Suppressor macrophage treated with lipopolysaccharide for 1 hour (primary cell): Measurements from ENCODE around the gene LGALS8.

Experiments
- DNase-seq, 3 donors: peaks; one replicate each; pipeline ENCODE4 v3.0.0-alpha.2; 2020 to 2022

The LGALS8 gene

DNA sequence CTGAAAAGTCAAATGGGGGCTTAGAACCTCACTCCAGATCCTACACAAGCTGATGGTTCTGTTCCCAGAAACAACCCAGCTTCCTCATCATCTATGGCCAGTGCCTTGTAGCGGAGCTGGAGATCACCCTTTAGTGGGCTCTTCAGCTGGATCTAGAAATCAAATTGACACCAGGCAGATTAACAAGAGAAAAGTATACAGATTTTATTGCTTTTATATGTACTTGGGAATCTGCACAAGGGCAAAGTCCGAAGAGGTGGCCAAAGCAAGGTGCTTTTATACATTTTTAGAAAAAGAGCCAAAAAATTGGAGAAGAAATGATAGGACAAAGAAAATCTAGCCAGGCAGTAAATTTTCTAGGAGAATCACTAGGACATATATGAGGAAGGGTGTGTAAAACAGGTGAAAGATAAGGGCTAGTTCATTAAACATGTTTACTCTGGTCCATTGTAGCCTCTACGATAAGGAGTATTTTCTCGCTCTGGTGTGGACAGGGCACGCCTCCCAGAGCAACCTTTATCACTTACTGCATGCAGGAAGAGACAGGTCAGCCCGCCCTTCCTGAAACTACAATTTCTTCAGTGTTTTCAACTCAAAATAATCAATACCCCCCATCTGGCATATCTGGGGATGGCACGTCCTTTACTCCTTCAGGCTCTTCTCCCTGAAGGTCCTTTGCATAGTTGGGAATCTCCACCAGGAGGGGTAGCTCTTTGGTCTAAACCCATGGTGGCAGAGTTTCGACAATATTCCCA, 14.0 kb upstream of the LGALS8 start:
- DNase-seq = no peak

DNA sequence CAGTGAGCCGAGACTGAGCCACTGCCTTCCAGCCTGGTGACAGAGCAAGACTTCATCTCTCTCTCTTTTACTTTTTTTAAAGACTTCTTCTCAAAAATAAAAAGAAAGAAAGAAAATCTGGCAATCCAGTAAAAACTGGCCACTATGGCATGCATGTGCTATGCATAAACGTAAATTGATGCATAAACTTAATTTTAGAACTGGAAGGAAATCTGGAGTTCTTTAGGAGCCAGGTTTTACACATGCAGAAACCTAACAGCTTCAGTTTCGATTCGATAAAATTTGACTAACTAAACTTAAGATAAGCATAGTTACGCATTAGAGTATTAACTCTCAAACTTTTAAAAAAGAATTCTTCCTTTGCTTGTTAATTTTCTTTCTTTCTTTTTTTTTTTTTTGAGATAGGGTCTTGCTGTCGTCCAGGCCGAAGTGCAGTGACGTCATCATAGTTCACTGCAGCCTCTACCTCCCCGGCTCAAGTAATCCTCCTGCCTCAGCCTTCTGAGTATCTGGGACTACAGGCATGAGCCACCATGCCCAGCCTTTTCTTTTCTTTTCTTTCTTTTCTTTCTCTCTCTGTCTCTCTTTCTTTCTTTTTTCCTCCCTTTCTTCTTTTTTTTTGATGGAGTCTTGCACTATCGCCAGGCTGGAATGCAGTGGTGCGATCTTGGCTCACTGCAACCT, 11.9 kb upstream of the LGALS8 start:
- DNase-seq = no peak

DNA sequence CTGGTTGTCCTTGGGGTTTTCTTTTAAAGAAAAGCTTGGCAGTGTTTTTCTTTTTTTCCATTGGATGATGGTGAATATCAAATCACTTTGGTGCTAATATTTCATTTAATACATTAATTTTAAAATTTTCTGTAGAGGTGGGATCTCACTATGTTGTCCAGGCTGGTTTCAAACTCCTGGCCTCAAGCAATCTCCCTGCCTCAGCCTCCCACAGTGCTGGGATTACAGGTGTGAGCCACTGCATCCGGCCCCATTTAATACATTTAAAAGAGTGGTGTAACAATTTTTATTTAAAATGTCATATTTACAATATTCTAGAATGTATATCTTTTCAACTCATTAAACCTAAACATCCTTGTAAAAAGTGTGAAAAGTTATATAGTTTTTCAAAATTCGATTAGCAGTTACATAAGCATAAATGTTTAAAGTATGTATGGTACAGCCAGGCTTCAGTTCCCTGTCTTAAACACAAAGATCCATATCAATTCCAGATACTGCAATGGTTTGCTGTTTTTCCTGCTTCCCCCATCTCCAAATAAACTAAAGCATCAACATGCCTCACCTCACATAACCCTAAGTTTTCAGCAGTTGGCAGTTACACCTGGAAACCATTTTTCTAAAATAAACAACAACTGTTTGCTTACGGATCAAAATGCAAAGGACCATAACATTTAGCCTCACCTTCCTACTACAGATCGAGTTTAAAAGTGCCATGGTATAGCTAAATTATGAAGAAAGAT, 8.9 kb upstream of the LGALS8 start:
- no peak for DNase-seq

DNA sequence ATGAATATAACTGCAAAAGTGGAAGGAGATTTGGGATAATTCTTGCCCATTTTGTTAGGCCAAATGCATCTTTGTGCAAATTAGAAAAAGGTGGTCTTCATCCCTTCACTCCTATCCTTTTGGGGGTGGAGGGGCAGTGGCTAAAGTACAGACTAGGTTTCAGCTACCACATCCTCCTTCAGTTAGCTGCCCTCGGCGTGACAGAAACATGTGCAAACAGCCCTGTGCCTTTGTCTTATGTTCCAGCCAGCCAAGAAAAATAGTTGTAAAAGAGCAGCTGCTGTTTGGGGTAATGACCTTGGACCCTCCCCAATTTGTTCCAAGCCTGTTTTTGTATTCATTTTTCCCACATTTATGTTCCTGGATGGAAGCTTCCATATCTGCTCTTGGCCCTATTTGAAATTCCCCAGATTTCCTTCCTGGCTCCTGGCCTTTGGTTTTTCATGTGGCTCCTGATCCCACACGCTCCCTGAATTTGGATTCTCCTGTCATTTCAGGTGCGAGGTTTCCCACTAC, 8.3 kb upstream of the LGALS8 start:
- no peak for DNase-seq

DNA sequence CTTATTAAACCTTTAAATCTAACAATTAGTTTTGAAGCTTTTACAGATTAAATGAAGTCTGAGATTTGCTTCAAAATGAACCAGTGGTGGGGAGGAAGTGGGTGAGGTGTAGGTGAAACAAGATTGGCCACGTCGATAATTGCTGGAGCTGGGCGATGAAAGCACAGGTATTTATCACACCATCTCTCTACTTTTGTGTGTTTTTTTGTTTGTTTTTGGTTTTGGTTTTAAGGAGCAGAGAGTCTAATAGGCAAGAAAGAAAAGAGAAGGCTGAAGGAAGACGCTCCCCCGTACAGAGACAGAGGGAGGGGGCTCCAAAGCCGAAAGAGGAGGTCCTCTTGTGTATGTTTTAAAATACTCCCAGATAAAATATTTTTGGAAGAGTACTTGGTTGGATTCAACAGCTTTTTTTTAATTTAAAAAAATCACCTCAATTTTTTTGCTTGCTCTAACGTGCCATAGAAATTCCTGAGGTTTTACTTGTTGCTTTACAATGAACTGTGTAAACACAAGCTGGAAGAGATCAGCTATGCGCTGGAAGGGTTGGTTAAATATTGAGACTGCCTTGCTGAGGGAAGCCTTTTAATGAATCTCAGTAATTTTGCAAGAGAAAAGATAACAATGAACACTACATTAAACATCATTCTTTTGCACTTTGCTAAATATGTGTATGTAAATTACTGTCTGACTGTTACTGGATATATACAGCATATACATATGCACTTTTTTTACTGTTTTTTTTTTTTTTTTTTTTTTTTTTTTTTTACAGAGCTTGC, 6.7 kb upstream of the LGALS8 start:
- DNase-seq = no peak

DNA sequence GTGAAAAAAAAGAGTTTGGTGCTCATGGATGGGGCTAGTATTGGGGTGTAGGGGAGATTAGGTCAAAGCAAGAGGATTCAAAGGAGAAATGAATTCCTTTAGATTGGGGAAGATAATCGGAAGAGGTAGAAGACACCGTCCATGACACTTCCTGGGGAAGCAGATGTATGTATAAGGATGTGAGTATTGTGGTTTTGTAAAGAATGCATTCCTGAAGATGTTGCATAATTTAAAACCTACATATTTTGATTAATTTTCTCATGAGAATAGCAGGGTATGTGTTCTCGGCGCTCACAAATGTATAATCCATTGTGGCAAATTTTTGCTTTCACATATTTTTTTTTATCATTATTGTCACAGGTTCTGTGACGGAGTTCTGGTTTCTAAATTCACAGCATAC, 5.5 kb upstream of the LGALS8 start:
- no peak for DNase-seq

DNA sequence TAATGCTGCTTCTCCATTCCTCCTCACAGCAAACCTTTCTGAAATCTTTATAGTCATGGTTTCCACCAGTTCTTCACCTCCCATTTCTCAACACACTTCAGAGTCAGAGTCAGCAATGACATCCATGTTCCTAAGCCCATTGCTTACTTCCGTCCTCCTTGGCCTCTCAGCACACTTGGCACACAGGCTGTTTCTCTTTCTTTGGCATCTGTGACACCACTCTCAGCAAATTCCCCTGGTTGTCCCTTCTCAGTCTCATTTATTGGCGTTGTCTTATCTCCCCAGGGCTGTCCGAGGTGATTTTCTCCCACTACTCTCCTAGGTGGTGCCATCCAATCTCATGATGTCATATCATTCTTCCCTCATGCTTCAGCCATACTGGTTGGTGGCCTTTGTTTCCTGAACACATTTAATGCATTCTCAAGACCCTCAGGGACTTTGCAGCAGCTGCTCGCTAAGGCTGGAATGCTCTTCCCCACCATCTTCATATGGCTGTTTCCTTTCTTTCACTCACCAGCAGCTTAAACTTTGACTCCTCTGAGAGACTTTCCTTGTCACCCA, 3.3 kb upstream of the LGALS8 start:
- DNase-seq = no peak

DNA sequence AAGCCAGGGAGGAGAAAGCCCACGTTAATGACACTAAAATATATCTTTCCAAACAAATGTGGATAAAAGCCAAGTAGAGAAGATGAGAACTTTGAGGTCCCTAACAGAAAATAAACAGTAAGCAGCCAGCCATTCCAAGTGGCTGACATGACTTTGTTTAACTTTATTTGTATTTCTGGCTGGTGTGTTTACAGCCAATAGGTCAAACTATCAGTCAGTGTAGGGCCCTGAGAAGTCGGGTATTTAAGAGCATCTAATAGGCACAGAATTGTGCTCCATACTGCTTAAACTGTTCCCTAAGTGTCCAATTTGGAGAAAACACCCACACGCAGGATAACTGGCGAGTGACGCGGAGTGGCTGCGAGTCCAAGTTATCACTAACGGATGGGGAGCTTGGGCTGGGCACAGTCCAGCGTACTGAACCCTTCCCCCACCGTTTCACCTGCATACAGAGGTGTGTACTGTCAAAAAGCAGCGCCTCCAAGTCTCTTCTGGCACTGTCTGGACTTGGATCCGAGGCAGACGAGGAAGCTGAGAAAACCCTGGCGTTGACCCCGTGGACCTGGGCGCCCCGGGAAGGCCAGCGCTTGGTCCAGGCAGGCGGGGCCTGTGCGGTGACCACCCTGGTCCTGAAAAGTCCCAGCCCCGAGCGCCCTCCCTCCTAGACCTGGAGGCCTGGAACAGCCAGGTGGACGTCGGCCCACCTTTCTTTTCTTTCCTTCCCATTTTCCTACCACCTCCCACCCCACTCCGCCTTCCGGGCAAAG, 662 bp upstream of the LGALS8 start:
- DNase-seq = peak in 1 of 3 donors; percentile 26

DNA sequence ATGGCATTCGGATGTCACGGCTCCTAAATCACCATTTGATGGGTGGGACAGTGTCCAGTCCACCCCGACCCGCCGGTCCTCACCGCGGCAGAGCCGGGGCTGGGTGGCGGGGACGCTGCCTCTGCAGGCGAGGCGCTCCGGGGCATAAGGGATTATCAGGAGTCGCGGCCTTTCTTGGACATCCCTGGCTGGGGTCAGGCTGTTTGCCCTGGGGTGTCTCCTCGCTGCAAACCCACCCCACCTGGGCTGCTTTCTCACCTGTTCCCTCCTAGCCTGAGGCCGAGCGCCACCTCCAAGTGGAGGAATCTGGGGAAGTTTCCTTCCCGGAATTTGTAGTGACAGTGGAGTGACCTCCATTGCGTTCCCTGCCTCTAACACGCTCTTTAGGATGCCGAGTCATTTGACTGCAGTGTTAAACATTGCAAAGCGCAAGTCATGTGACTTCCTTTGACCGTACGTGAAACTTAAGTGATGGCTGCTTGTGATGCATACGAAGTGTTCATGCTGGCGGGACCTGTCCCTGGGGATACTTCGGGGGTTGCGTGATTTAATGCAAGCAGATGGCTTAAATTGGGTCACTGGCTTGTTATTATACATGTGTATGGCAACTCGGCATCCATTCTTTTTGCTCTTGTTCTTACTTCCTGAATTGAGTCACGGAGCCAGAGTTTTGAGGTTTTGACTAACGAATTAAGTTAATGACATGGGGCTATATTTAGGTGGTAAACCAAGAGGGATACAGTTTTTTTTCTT, 536 bp downstream of the LGALS8 start:
- DNase-seq = peak; percentile 73 to 89 (median 83)

DNA sequence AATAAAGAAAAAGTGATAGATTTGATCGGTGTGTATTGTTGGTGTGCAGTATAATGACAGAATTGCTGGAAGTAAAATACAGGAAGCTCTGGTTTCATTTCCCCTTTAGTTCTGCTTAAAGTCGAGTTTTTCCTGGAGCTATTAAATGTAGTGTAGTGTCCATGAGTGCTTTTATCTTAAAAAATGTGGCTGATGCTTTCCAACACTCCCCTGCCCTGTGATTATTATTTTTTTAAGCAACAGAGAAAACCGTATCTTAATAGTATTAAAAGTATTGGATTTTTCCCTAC, 1.1 kb downstream of the LGALS8 start:
- peak; percentile 53 to 79 (median 73) for DNase-seq

DNA sequence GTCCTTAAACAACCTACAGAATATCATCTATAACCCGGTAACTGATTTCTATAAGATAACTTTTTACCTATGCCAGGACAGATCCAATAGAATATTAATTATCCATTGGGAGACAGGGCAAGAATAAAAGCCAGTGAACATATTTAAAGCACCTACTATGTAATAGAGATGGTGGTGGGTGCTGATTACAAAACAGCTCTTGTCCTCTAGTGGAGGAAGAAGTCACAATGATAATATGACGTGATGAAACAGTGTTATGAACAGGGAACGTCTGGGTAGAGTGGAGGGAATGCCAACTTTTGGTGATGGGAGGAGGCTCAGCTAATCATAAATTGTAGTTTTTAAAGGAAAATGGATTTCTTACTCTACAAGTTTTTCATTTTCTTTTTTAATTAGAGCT, 2.3 kb downstream of the LGALS8 start:
- DNase-seq = peak in 1 of 3 donors; percentile 13

DNA sequence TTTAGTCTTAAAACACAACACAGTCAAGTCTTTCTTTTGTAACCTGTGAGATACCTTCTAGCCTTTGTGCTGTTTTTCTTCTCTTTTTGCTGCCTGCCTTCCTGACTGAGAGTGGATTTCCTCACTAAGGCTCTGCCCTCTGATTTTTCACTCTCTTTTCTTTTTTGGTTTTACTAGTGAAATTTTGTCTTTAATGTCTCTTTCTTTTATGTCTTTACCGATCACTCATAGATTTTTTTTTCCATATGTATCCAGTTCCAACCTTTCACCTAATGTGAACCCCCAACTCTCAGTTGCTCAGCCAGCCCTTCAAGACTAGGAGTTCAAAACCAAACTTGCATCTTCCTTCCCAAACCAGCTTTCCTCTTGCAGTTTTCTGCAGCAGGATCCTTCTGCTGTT, 6.5 kb downstream of the LGALS8 start:
- DNase-seq = no peak

DNA sequence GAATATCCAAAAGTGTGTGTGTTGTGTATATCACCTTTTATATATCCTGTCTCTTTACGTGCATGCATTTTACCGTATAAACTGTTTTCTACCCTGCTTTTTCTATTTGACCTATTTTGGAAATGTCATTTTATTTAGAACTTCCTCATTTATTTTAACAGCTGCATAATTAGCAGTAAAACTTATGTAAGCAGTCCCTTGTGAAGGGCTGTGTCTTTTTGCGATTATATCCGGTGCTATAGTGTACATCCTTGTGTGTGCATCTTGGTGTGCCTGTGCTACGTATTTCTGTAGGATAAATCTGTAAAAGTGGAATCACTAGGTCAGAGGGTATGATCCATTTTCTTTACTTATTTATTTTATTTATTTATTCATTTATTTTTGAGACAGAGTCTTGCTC, 7.2 kb downstream of the LGALS8 start:
- DNase-seq = peak; percentile 8 to 24 (median 14)

DNA sequence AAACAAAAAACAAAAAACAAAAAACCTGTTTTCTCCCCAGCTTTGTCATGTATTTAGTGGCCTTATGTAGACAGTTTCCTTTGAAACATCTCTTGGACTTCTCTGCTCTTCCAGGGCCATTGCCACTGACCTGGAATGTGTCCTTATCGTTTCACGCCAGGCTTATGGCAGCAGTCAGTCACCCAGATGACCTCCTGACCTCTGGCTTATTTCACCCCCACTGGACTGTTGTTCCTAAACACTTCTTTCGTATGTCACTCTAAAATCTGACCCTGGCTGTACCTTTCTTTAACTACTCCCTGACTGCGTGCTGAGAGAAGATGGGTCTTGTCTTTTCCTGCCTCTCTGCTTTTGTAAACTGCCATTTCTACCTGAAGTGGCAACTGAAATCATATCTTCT, 9.1 kb downstream of the LGALS8 start:
- DNase-seq = no peak

DNA sequence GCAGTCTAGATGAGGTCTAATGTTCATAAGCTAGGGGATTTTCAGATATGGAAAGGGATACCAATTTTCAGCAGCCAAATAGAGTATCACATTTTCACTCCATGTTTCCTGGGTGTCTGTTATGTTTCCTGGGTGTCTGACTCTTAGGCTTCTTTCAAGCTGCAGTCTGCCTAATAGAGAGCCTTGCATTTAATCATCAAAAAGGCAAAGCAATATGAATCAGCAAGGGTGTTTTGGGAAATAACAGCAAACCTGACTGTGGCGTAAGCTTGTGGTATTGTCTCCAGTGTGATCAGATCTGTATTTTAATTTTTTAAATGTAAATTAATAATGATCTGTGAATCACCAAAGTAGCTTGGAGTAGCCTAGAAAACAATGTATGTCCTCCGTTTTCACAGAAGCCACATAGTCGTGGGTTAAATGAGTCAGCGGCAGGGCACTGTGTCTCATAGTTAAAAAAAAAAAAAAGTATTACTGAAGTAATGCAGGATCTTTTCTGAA, 10.4 kb downstream of the LGALS8 start:
- peak; percentile 18 to 36 (median 33) for DNase-seq

DNA sequence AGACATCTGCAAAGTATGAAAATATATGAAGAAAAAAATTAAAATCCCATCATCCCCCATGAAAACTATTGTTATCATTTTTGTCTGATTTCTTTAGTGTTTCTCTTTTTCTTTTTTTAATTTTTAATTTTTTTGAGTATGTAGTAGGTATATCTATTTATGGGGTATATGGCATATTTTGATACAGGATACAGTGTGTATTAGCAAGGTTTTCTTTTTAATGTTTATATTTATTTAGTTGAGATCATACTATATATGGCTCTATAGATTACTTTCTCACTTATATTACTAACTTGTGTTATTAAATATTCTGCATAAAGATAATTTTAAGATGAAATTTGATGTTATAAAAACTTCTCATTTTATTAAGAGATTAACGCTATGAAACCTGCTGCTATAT, 11.4 kb downstream of the LGALS8 start:
- DNase-seq = no peak

DNA sequence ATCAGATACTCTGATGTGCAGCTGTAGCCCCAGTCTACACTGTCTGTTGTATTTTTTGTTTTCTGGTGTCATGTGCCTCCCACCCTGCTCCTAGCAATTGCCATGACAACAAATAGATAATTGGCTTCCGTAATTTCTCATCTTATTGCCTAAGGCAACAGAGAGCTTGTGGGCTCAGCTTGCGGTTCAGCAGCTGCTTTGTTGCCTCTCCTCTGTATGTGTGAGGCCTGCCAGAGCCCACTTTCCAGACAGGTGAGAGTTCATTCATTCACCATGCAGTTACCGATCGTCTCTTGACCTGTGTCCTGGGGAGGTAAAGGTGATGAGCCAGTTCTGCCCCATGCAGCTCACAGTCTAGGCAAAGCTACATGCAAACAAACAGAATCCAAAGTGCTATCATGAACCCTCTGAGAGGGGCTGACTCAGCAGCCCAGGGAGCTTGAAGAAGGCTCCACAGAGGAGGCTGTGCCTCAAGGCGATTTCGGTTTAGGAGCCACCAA, 11.9 kb downstream of the LGALS8 start:
- no peak for DNase-seq

DNA sequence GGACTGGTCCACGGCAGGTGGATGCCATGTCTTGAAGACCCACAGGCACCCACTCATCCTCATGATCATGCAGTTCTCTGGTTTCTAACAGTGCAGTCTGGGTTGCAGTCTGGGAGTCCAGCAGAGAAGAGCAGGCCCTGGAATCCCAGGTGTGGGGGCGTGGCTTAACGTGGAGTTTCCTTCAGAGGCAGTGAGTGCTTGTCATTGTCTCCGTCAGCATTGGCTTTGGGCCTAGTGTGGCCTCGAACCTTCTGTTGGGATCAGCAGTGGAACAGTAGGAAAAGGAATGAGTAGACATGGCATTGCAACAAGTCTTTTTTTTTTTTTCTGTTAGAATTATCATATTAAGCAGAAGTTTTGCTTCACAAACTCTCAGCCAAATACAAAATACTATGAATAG, 12.8 kb downstream of the LGALS8 start:
- no peak for DNase-seq

DNA sequence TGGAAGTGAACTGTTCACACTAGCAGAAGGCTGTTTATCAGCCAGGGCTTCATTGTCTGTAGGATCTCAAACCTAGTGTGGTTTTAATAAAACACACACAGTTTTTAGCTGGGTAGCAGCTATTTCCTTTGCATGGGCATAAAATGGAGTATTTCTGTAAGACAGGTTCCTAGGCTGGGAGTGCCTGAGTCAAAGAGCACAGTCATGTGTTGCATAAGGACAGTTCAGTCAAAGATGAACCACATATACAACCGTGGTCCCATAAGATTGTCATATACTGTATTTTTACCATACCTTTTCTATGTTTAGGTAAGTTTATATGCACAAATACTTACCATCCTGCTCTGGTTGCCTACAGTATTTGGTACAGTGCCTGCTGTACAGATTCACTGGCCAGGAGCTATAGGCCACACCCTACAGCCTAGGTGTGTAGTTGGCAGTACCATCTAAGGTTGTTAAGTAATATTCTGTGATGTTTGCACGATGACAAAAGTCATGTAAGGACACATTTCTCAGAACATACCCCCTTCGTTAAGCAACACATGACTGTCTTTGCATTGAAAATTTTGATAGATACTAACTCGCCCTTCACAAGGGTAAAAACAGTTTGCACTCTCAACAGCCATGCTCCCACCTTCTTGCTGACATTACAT, 17.2 kb downstream of the LGALS8 start:
- no peak for DNase-seq

DNA sequence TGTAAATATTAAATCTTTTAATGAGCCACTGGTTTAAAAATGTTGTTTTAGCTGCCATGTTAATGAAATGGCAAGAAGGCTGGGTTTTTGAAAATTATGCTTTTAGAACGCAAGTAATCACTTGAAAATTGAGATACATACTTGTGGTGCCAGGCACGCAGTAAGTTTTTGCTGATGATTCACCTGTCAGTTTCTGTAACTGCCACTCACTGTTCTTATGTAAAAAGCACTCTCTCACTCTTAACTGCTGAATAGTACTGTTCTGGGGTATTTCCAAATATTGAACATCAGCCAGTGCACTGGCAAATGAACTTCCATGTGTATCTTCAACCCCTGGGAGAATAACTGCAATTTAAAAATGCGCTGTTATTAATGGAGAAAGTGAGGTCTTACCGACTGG, 17.9 kb downstream of the LGALS8 start:
- no peak for DNase-seq
